ENCODE results near the gene NPEPL1. TPM values are rescaled to one million over a fixed set of nuclear protein-coding genes. Genes with fewer than 3 reads are reported as not detected.

NPEPL1 gene
- total RNA-seq, 1 experiment from 2014 or later, result 23.4 TPM

DNA sequence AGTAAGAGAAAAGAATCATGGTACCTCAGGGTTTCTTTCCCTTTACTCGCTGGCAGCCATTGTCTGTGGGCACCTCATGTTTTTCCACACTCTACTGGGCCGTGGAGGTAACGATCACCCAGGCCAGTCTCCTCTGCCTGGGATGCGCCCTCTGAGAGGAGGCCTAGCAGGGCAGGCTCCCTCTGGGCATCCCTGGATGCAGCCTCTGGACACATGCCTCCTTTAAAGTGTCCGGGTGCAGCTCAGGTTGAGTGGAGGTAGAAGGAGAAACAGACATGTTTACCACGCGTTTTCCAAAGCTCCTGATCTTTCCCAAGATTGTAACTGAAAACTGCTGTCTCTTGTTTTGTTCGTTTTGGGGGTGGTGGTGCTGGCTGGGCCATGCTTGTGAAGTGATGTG is 13.8 kb upstream of the NPEPL1 start:
- Mint-ChIP-seq H3K4me3 (ENCODE audit: unreplicated experiment) (no peak overlapping the region), H3K27me3 (ENCODE audit: insufficient read depth, unreplicated experiment) (no peaks in the 10 kb centered on the region), H3K9me3 (ENCODE audit: unreplicated experiment) (no peaks in the 10 kb centered on the region), H3K36me3 (ENCODE audit: insufficient read depth, unreplicated experiment) (peaks cover 63% of the 10 kb centered on the region), H3K27ac (ENCODE audit: low read depth, unreplicated experiment) (no peak overlapping the region), H3K4me1 (ENCODE audit: insufficient read depth, unreplicated experiment) (no peaks in the 10 kb centered on the region)
- TF ChIP-seq CTCF (IDR thresholded peaks at IDR 0.05; ENCODE audit: unreplicated experiment), result no peak
- BruUV-seq (replicated peaks), result no TSS peak
- CTCF ChIA-PET, result interaction anchor here (0.6 to 0.7 kb wide), 4 partner anchors 12 to 446 kb away, joined by 3 to 4 read pairs (median 3); no protein-coding TSS in a partner anchor
- POLR2A ChIA-PET, result interaction anchor here (1.0 kb wide), 1 partner anchor 29 kb away, joined by 3 read pairs; no protein-coding TSS in a partner anchor
- DNase-seq (ENCODE audit: unreplicated experiment), result no peak
- intact Hi-C loops (cut with micrococcal nuclease), result no loop called here

DNA sequence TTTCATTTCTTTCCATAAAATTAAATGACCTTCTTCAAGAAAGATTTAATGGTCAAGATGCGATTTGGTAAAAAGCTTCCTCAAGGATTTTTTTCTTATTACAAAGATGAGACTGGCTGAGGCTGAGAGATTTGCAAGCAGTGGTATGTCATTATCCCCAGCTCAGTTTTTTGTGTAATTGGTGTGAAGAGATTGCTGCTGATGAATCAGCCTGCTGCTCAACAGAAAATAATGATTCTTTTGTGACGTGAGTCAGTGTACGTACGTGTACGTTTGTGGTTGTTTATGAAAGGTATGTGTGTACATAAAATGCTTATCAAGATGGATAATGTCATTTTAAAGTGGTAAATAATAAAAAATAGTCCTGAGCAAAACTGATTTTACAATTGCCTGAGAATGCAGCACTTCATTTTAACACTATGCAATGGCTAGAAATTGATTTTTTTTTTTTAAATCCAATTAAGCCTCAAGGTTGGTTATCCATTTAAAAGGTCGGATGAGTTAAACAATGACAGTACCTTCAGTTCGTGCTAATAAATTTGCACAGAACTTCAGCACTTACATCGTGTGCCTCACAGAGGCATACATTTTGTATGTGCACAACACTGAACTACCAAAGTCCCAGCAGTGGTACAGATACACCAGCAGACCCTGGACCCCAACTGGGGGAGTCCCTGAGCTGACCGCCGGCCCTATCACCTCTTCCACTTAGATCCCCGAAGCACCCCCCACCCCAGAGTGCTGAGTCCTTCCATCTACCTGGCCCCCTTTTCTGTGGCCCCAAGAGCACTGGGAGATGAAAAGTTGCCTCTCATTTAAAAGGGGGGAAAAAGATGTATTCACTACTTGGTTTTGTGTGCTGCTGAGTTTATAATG is 9.7 kb upstream of the NPEPL1 start:
- Mint-ChIP-seq H3K36me3 (ENCODE audit: insufficient read depth, unreplicated experiment) (peaks cover 26% of the 10 kb centered on the region), H3K27ac (ENCODE audit: low read depth, unreplicated experiment) (no peak overlapping the region), H3K4me3 (ENCODE audit: unreplicated experiment) (no peak overlapping the region), H3K4me1 (ENCODE audit: insufficient read depth, unreplicated experiment) (no peaks in the 10 kb centered on the region), H3K9me3 (ENCODE audit: unreplicated experiment) (no peaks in the 10 kb centered on the region), H3K27me3 (ENCODE audit: insufficient read depth, unreplicated experiment) (no peaks in the 10 kb centered on the region)
- DNase-seq (ENCODE audit: unreplicated experiment), result no peak
- intact Hi-C loops (cut with micrococcal nuclease), result no loop called here
- TF ChIP-seq CTCF (IDR thresholded peaks at IDR 0.05; ENCODE audit: unreplicated experiment), result no peak
- ChIA-PET POLR2A (interaction anchor here (0.7 to 1.4 kb wide), 2 partner anchors 13 to 262 kb away, joined by 3 to 4 read pairs; no protein-coding TSS in a partner anchor), CTCF (interaction anchor here (0.6 to 0.7 kb wide), 2 partner anchors 8 to 445 kb away, joined by 3 to 4 read pairs; no protein-coding TSS in a partner anchor)
- no TSS peak for BruUV-seq (replicated peaks)

GRCh38 chr20:58684291-58684690 is 8.3 kb upstream of the NPEPL1 start:
- BruUV-seq (replicated peaks), result no TSS peak
- no peak for DNase-seq (ENCODE audit: unreplicated experiment)
- no peaks in the 10 kb centered on the region for H3K9me3 Mint-ChIP-seq (ENCODE audit: unreplicated experiment)
- intact Hi-C loops (cut with micrococcal nuclease), result no loop called here
- ChIA-PET POLR2A (no interaction called here), CTCF (no interaction called here)
- no peak overlapping the region for H3K27ac Mint-ChIP-seq (ENCODE audit: low read depth, unreplicated experiment)
- TF ChIP-seq CTCF (IDR thresholded peaks at IDR 0.05; ENCODE audit: unreplicated experiment), result no peak
- no peaks in the 10 kb centered on the region for H3K4me1 Mint-ChIP-seq (ENCODE audit: insufficient read depth, unreplicated experiment)
- H3K27me3 Mint-ChIP-seq (ENCODE audit: insufficient read depth, unreplicated experiment), result no peaks in the 10 kb centered on the region
- peaks cover 12% of the 10 kb centered on the region for H3K36me3 Mint-ChIP-seq (ENCODE audit: insufficient read depth, unreplicated experiment)
- H3K4me3 Mint-ChIP-seq (ENCODE audit: unreplicated experiment), result no peak overlapping the region

DNA sequence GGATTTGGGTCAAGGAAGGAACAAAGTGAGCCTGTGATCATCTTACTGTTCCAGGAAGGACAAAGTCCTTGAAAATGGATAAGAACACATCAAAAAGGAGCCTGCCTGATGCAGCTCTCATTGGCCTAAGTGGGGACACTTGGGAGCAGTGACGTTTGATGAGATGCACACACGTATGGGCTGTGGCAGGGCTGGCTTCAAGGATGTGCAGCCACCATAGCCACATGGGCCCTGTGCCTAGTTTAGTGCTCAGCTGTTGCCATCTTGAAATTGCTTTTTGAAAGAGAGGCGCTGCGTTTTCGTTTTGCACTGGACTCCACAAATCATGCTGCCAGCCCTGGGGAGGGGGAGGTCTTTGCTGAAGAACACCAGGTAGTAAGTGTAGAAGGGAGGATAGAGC is 6.6 kb upstream of the NPEPL1 start:
- intact Hi-C loops (cut with micrococcal nuclease), result no loop called here
- CTCF ChIA-PET, result interaction anchor here (0.6 kb wide), 1 partner anchor 238 kb away, joined by 3 read pairs; no protein-coding TSS in a partner anchor
- Mint-ChIP-seq H3K36me3 (ENCODE audit: insufficient read depth, unreplicated experiment) (no peaks in the 10 kb centered on the region), H3K27ac (ENCODE audit: low read depth, unreplicated experiment) (no peak overlapping the region), H3K9me3 (ENCODE audit: unreplicated experiment) (no peaks in the 10 kb centered on the region), H3K4me3 (ENCODE audit: unreplicated experiment) (no peak overlapping the region), H3K4me1 (ENCODE audit: insufficient read depth, unreplicated experiment) (peaks cover 4% of the 10 kb centered on the region), H3K27me3 (ENCODE audit: insufficient read depth, unreplicated experiment) (no peaks in the 10 kb centered on the region)
- BruUV-seq (replicated peaks), result no TSS peak
- no peak for DNase-seq (ENCODE audit: unreplicated experiment)
- POLR2A ChIA-PET, result no interaction called here
- TF ChIP-seq CTCF (IDR thresholded peaks at IDR 0.05; ENCODE audit: unreplicated experiment), result no peak

All from MCF 10A (cell line).